HEK293 (cell line): ENCODE results near the gene DENND10.

Experiments
- CTCF ChIA-PET: fragments of 350-600 bp; formaldehyde crosslinking; extraction: SDS; loops from one replicate; lab custom pipeline; 2021; ENCODE audit warnings: antibody characterized with exemption; lab: Yijun Ruan, JAX
- POLR2A ChIA-PET: fragments of 300-600 bp; formaldehyde crosslinking; extraction: SDS; loops from one replicate; lab custom pipeline; 2020; ENCODE audit warnings: antibody characterized with exemption, inconsistent platforms; lab: Yijun Ruan, JAX
- H3K27ac ChIP-seq: fragments of 200-500 bp; sonication (Bioruptor generic); 2 replicates; pipeline ENCODE4 v1.5.1; 2014; ENCODE audit warnings: low read depth, low read length, control low read depth, inconsistent platforms; ENCODE audit errors: extremely low read depth
- H3K36me3 ChIP-seq, 2 experiments: fragments of 200-500 bp in 1 of 2; sonication (Bioruptor generic) in 1 of 2; 1 replicate in 1 of 2; 2 replicates in 1 of 2; pipeline ENCODE4 v1.5.1; 2014 to 2017; ENCODE audit warnings: inconsistent platforms in 2 of 2, low read length in 2 of 2; ENCODE audit not compliant: control insufficient read depth in 2 of 2, insufficient read depth in 1 of 2
- H3K4me1 ChIP-seq: fragments of 200-500 bp; sonication (Bioruptor generic); 2 replicates; pipeline ENCODE4 v1.5.1; 2014; ENCODE audit warnings: mild to moderate bottlenecking, low read length, inconsistent platforms; ENCODE audit not compliant: control insufficient read depth, insufficient read depth
- H3K4me3 ChIP-seq: 2 replicates; pipeline ENCODE4 v1.5.1; 2011; ENCODE audit warnings: low read depth, mild to moderate bottlenecking, control low read depth, low read length, moderate library complexity
- H3K9me3 ChIP-seq: fragments of 200-500 bp; sonication (Bioruptor generic); 2 replicates; pipeline ENCODE4 v1.5.1; 2014; ENCODE audit warnings: low read depth, low read length, inconsistent platforms; ENCODE audit not compliant: control insufficient read depth, insufficient read depth
- HIC1 ChIP-seq: fragments of 450-650 bp; formaldehyde crosslinking; IDR thresholded peaks from 2 replicates; pipeline ENCODE4 v1.5.1; 2016; ENCODE audit warnings: missing biosample characterization, missing genetic modification characterization
- IKZF3 ChIP-seq: fragments of 450-650 bp; IDR thresholded peaks from 2 replicates; pipeline ENCODE4 v1.5.0; 2018; ENCODE audit warnings: missing biosample characterization, mild to moderate bottlenecking, missing genetic modification characterization, moderate library complexity
- OSR2 ChIP-seq: fragments of 450-650 bp; formaldehyde crosslinking; IDR thresholded peaks from 2 replicates; pipeline ENCODE4 v1.5.1; 2016; ENCODE audit warnings: missing biosample characterization, missing genetic modification characterization
- SCRT1 ChIP-seq: fragments of 450-650 bp; formaldehyde crosslinking; IDR thresholded peaks from 2 replicates; pipeline ENCODE4 v1.5.1; 2016; ENCODE audit warnings: missing biosample characterization, missing genetic modification characterization, borderline replicate concordance
- SCRT2 ChIP-seq: fragments of 450-650 bp; formaldehyde crosslinking; IDR thresholded peaks from 2 replicates; pipeline ENCODE4 v1.5.1; 2016; ENCODE audit warnings: missing biosample characterization, missing genetic modification characterization
- WT1 ChIP-seq: fragments of 450-650 bp; formaldehyde crosslinking; IDR thresholded peaks from 2 replicates; pipeline ENCODE4 v1.5.1; 2016; ENCODE audit warnings: missing biosample characterization, missing genetic modification characterization
- ZBTB20 ChIP-seq: fragments of 450-650 bp; formaldehyde crosslinking; IDR thresholded peaks from 2 replicates; pipeline ENCODE4 v1.5.1; 2016; ENCODE audit warnings: missing biosample characterization, missing genetic modification characterization
- ZBTB48 ChIP-seq: fragments of 450-650 bp; formaldehyde crosslinking; IDR thresholded peaks from 2 replicates; pipeline ENCODE4 v1.5.1; 2016; ENCODE audit warnings: missing biosample characterization, missing genetic modification characterization
- ZBTB7A ChIP-seq: fragments of 450-650 bp; formaldehyde crosslinking; IDR thresholded peaks from 2 replicates; pipeline ENCODE4 v1.5.1; 2016; ENCODE audit warnings: low read depth, missing biosample characterization, missing genetic modification characterization
- ZNF10 ChIP-seq: fragments of 450-650 bp; formaldehyde crosslinking; IDR thresholded peaks from 2 replicates; pipeline ENCODE4 v1.5.1; 2017; ENCODE audit warnings: missing biosample characterization, missing genetic modification characterization
- ZNF138 ChIP-seq: fragments of 450-650 bp; formaldehyde crosslinking; IDR thresholded peaks from 2 replicates; pipeline ENCODE4 v1.5.1; 2016; ENCODE audit warnings: missing biosample characterization, missing genetic modification characterization, borderline replicate concordance
- ZNF146 ChIP-seq: fragments of 450-650 bp; formaldehyde crosslinking; IDR thresholded peaks from 2 replicates; pipeline ENCODE4 v1.5.1; 2016; ENCODE audit warnings: missing biosample characterization, missing genetic modification characterization
- ZNF148 ChIP-seq: fragments of 450-650 bp; formaldehyde crosslinking; IDR thresholded peaks from 2 replicates; pipeline ENCODE4 v1.5.0; 2017; ENCODE audit warnings: missing biosample characterization, missing genetic modification characterization, borderline replicate concordance
- ZNF175 ChIP-seq: fragments of 450-650 bp; formaldehyde crosslinking; IDR thresholded peaks from 2 replicates; pipeline ENCODE4 v1.5.1; 2016; ENCODE audit warnings: missing biosample characterization, missing genetic modification characterization
- ZNF202 ChIP-seq: fragments of 450-650 bp; formaldehyde crosslinking; IDR thresholded peaks from 2 replicates; pipeline ENCODE4 v1.5.1; 2016; ENCODE audit warnings: missing biosample characterization, missing genetic modification characterization, borderline replicate concordance
- ZNF211 ChIP-seq: fragments of 450-650 bp; formaldehyde crosslinking; IDR thresholded peaks from 2 replicates; pipeline ENCODE4 v1.5.1; 2016; ENCODE audit warnings: low read depth, missing biosample characterization, missing genetic modification characterization
- ZNF223 ChIP-seq: fragments of 450-650 bp; formaldehyde crosslinking; IDR thresholded peaks from 2 replicates; pipeline ENCODE4 v1.5.1; 2016; ENCODE audit warnings: missing biosample characterization, missing genetic modification characterization
- ZNF311 ChIP-seq: fragments of 450-650 bp; formaldehyde crosslinking; IDR thresholded peaks from 2 replicates; pipeline ENCODE4 v1.5.1; 2017; ENCODE audit warnings: missing biosample characterization, missing genetic modification characterization, borderline replicate concordance
- ZNF350 ChIP-seq: fragments of 450-650 bp; formaldehyde crosslinking; IDR thresholded peaks from 2 replicates; pipeline ENCODE4 v1.5.0; 2017; ENCODE audit warnings: missing biosample characterization, mild to moderate bottlenecking, missing genetic modification characterization
- ZNF394 ChIP-seq: fragments of 450-650 bp; formaldehyde crosslinking; IDR thresholded peaks from 2 replicates; pipeline ENCODE4 v1.5.1; 2016; ENCODE audit warnings: missing biosample characterization, missing genetic modification characterization, mild to moderate bottlenecking, moderate library complexity, borderline replicate concordance
- ZNF404 ChIP-seq: fragments of 450-650 bp; formaldehyde crosslinking; IDR thresholded peaks from 2 replicates; pipeline ENCODE4 v1.5.1; 2017; ENCODE audit warnings: missing biosample characterization, missing genetic modification characterization
- ZNF513 ChIP-seq: fragments of 450-650 bp; IDR thresholded peaks from 2 replicates; pipeline ENCODE4 v1.5.1; 2018; ENCODE audit warnings: missing biosample characterization, missing genetic modification characterization
- ZNF677 ChIP-seq: fragments of 450-650 bp; IDR thresholded peaks from 2 replicates; pipeline ENCODE4 v1.5.0; 2018; ENCODE audit warnings: missing biosample characterization, mild to moderate bottlenecking, missing genetic modification characterization, moderate library complexity

The DENND10 gene

GRCh38 chr10:119073584-119073983, 30.3 kb upstream of the DENND10 start:
- ChIA-PET CTCF (no interaction called here), POLR2A (interaction anchor here (1.2 kb wide), 1 partner anchor 9 kb away, joined by 3 read pairs; no protein-coding TSS in a partner anchor)
- Histone ChIP-seq H3K36me3 (peaks cover 59 to 61% of the 10 kb centered on the region in 2 experiments), H3K4me1 (peaks cover 12% of the 10 kb centered on the region), H3K4me3 (no peak overlapping the region), H3K9me3 (no peaks in the 10 kb centered on the region), H3K27ac (no peak overlapping the region)
- no peak for TF ChIP-seq HIC1 (tag by site-specific recombination)
- no peak for TF ChIP-seq ZNF311
- TF ChIP-seq ZBTB7A = no peak
- TF ChIP-seq ZNF404 = no peak
- no peak for TF ChIP-seq ZNF394
- no peak for TF ChIP-seq ZNF223 (tag by site-specific recombination)
- no peak for TF ChIP-seq ZNF10 (tag by site-specific recombination)
- no peak for TF ChIP-seq ZNF350 (tag by site-specific recombination)
- TF ChIP-seq ZBTB20 (tag by site-specific recombination) = no peak
- no peak for TF ChIP-seq ZNF148 (tag by site-specific recombination)
- no peak for TF ChIP-seq OSR2
- TF ChIP-seq ZNF513 (tag by site-specific recombination) = no peak
- TF ChIP-seq ZNF175 (tag by site-specific recombination) = no peak
- no peak for TF ChIP-seq ZNF202 (tag by site-specific recombination)
- no peak for TF ChIP-seq WT1 (tag by site-specific recombination)
- no peak for TF ChIP-seq ZNF677 (tag by site-specific recombination)
- TF ChIP-seq ZNF138 (tag by site-specific recombination) = no peak
- no peak for TF ChIP-seq ZNF211
- TF ChIP-seq, all 188 proteins: peak for 0

- POLR2A ChIA-PET = interaction anchor here (0.7 to 3.3 kb wide), 2 partner anchors 26 to 520 kb away, joined by 3 to 19 read pairs; partner anchors contain the start of gene DENND10
- Histone ChIP-seq H3K9me3 (no peaks in the 10 kb centered on the region), H3K36me3 (peaks cover 10 to 25% of the 10 kb centered on the region in 2 experiments; a peak in 2 of 3 replicates), H3K4me1 (peaks cover 14% of the 10 kb centered on the region), H3K27ac (no peak overlapping the region; the same call in 1 of the 2 replicates), H3K4me3 (peak overlapping the region; percentile 94)
- no peak for TF ChIP-seq ZNF513 (tag by site-specific recombination)
- TF ChIP-seq SCRT1 (tag by site-specific recombination) = peak; percentile 61; the same call in 1 of the 2 replicates
- TF ChIP-seq ZBTB48 (tag by site-specific recombination) = peak; percentile 76
- TF ChIP-seq IKZF3 = no peak
- TF ChIP-seq ZNF146 (tag by site-specific recombination) = no peak
- peak; percentile 85 for TF ChIP-seq SCRT2 (tag by site-specific recombination)
- CTCF ChIA-PET = no interaction called here
These were observed 25.3 kb upstream of the DENND10 start for GRCh38 chr10:119078422-119079179.
